ENCODE results near the gene DFFB.

- TF ChIP-seq, protein P1, sequence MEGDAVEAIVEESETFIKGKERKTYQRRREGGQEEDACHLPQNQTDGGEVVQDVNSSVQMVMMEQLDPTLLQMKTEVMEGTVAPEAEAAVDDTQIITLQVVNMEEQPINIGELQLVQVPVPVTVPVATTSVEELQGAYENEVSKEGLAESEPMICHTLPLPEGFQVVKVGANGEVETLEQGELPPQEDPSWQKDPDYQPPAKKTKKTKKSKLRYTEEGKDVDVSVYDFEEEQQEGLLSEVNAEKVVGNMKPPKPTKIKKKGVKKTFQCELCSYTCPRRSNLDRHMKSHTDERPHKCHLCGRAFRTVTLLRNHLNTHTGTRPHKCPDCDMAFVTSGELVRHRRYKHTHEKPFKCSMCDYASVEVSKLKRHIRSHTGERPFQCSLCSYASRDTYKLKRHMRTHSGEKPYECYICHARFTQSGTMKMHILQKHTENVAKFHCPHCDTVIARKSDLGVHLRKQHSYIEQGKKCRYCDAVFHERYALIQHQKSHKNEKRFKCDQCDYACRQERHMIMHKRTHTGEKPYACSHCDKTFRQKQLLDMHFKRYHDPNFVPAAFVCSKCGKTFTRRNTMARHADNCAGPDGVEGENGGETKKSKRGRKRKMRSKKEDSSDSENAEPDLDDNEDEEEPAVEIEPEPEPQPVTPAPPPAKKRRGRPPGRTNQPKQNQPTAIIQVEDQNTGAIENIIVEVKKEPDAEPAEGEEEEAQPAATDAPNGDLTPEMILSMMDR (conservative IDR thresholded peaks at IDR 0.05; ENCODE audit: low read depth, low read length), result no peak
- TF ChIP-seq EZH2phosphoT487 (IDR thresholded peaks at IDR 0.05; ENCODE audit: borderline replicate concordance, low read length), result no peak
Observed at GRCh38 chr1:3865606-3866160, 8.4 kb downstream of the DFFB start.
